CD4-positive, alpha-beta T cell treated with Interleukin-10 for 1 hour (primary cell): ENCODE data around the gene MIOX.

Experiments used
- DNase-seq: peaks from one replicate; pipeline ENCODE4 v3.0.0-alpha.2; 2020

The MIOX gene

DNA sequence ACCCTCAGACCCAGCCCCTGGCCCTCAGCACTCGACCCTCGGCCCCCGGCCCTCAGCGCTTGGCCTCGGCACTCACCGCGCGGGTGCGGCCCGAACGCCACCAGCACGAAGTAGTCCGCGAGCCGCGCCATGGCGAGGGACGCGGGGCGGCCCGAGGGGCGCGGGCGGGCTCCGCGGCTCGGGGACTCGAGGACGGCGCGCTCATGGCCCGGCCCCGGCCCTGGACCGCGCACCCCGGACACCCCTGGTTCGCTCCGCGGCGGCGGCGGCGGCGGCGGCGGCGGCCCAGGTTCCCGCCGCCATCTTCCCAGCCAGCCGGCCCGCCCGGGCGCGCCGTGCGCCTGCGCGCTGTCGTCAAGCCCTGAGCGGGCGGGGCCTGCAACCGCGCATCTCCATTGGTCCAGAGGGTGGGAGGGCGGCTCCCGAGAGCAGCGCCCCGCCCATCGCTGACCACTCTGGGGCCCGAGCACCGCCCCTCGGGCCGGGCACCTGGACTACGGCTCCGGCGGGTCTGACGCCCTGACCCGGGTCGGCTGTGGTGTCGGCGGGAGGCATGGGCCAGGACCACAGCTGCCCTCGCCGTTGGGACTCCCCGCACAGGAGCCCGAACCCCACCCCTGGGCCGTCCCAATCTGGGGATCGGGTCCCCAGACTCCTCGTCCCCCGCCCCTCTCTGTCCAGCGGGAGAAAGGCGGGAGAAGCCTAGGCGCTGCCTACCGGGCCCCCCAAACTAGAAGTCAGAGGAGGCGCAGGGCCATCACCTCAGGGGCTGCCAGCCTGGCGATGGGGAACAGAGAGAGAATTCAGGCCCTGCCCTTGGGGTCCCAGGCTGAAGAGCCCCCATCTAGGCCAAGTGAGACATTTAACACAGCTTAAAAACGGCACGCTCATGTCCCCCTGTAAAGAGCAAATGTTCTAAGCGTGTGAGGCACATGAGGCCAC lies 11.7 kb upstream of the MIOX start, which contains the start of gene SBF1:
TSS of gene SBF1 (minus strand) at position 326 of the 942 bp plus-strand sequence. CDS start at position 131, 195 bp downstream.
- peak; percentile 90 for DNase-seq

DNA sequence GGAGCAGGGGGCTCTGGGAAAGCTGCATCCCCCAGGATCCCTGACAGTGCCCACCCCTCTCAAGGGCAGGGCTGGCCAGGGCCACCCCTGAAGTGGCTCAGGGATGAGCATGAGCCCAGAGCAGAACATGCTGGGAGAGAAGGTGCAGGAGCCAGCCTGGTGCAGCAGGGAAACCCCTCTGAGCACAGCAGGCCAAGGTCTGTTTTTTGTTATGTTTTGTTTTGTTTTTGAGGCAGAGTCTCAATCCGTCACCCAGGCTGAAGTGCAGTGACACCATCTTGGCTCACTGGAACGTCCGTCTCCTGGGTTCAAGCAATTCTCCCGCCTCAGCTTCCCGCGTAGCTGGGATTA lies 11.0 kb upstream of the MIOX start:
- no peak for DNase-seq

DNA sequence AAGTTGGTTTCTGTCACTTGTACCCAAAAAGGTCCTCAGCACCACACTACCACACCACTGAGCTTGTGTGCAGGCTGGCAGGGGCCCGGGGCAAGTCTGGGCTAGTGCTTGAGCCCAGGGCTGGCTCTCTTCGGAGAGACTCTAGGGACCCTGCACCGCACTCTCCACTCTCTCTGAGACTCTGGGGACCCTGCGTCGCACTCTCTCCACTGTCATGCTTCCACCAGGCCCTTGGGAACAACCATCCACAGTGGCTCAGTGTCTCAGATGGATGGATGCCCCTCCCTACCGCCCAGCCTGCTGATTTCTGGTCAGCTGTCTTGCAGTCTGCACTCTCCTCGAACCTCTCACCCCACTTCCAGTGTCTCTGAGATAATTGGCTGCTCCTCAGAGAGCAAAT lies 9.8 kb upstream of the MIOX start:
- no peak for DNase-seq

DNA sequence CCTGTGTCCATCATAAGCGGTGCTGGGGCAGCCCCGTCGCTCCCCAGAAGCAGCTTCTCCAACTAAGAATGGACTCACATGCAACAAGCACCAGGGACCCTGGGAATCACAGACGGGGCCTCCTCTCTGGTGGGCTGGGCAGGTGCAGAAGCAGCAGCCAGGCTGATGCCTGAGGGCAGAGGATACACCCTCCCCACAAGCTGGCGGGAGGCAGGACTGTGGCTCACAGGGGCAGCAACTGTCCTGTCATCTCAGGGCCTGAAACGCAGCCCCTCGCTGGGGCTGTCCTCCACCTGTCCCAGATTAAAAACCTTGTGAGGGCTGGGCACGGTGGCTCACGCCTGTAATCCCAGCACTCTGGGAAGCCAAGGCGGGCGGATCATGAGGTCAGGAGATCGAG lies 8.7 kb upstream of the MIOX start:
- no peak for DNase-seq

DNA sequence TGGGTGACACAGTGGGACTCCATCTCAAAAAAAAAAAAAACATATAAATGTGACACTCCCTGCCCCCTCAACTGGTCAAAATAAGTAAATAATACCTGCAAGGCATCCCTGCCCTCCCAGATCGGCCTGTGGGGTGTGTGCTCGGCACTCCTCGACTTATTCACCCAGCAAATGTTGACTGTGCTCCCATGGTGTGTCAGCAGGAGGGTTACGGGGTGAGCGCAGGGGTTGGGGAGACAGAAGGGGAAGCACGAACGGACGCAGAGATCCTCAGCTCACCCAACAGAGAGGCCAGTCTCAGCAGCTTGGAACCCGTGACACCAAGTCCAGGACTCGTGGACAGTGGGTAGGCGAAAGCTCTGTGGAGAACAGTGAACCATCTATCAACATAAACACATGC lies 6.9 kb upstream of the MIOX start:
- no peak for DNase-seq

DNA sequence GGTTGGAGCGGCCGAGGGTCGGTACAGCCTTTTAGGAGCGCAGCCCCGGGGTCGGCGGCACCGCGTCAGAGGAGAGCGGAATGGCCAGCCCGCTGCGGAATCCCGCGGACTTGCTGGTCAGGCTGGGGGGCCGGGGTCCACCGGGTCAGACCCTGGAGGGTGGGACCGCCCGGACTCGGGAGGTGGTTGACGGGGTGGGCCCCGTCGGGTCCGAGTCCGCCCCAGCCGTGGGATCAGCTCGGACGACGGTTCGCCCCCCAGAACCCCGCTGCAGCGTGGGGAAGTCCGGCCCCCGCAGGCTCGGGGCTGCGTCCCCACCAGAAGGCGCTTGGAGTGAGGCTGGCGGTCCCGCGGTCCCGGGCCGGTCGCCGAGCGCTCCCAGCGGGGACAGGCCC lies 5.6 kb upstream of the MIOX start:
- DNase-seq, result no peak

DNA sequence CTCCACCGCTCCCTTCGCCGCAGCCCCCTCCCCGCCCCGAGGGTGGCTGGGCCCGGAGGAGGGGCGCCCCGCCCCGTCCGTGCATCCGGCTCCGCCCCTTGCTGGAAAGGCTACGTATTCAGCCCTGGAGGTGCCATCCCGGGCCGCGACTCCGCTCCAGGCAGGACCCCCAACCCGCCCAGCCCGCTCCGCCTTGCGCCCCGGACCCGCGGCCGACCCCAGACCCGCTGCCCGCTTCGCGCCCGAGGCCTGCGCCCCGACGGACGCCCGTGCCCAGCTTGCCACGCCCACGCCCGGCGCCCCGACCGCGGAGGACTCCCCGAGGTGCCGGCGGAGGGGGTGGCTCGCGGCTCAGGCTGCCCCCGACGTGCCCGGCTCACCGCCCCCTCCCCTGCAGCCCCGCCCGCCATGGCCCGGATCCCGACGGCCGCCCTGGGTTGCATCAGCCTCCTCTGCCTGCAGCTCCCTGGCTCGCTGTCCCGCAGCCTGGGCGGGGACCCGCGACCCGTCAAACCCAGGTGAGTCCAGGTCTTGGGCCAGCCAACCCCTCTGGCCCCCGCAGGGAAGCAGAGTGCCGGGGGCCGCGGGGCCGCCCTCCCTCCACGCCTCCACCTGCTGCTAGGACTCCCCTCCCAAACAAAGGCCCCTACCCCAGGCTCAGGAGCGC lies 5.1 kb upstream of the MIOX start, which contains the start of gene ADM2:
TSS of gene ADM2 (plus strand) at position 104 of the 667 bp plus-strand sequence. CDS start at position 409, 305 bp downstream.
- DNase-seq, result peak; percentile 75

DNA sequence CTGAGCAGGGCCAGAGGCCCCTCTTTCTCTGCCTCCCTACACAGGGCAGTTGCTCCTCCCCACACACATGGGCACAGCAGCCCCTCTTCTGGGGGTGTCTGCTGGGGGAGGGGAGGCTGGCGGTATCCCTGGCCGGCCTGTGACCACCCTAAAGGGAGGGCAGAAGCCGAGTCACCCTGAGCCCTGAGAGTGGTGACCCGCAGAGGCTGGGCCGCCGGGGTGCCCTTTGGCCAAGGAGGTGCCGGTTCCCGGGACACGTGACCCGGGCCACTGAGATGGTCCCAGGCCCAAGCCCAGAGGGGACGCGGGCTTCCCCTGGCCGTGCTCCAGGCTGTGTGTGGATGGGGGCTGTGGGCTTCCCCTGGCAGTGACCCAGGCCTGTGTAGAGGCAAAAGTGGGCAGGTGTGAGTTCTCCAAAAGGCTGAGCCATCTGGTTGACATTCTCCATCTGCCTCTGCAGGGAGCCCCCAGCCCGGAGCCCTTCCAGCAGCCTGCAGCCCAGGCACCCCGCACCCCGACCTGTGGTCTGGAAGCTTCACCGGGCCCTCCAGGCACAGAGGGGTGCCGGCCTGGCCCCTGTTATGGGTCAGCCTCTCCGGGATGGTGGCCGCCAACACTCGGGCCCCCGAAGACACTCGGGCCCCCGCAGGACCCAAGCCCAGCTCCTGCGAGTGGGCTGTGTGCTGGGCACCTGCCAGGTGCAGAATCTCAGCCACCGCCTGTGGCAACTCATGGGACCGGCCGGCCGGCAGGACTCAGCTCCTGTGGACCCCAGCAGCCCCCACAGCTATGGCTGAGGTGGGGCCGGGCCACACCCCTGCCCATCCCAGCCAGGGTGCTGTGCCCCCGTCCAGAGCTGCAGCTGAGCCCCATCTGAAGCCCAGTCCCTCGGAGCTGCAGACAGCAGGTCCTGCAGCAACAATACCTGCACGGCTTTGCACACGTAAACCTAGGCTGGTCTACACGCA lies 4.3 kb upstream of the MIOX start:
- DNase-seq, result no peak

DNA sequence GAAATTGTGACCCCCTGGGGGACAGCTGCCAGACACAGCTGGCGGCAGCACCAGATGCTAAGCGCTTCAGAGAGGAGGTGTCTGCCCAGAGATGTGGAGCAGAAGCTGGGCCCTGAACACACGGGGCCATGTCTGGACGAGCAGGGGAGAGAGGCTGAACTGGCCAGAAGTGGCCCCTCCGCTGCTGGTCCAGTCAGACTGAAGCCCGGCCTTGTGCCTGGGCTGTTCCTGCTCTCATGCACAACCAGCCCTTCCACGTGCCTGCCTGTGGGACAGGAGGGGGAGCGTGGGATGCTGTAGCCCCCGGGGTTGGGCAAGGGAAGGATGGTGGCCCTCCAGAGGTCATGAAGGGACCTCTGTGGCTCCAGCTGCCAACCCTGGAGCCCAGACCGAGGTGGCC lies 3.6 kb upstream of the MIOX start:
- no peak for DNase-seq

DNA sequence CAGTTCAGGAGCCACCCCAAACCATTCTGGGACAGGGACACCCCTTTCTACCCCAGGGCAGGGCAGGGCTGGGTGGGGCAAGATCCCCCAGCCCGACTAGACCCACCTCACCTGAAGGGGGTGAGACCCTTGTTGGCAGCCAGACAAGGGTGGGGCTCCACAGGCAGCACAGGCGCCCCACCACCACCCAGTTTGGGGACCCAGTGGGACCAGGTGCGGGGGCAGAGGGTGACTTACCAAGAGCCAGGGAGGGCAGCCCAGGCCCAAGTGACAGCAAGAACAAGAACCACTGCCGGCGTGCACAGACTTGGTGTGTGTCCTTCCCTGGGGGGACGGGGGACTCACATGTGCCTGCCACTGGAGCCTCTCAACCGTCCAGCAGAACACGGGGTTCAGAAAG lies 3.1 kb upstream of the MIOX start:
- DNase-seq, result no peak

DNA sequence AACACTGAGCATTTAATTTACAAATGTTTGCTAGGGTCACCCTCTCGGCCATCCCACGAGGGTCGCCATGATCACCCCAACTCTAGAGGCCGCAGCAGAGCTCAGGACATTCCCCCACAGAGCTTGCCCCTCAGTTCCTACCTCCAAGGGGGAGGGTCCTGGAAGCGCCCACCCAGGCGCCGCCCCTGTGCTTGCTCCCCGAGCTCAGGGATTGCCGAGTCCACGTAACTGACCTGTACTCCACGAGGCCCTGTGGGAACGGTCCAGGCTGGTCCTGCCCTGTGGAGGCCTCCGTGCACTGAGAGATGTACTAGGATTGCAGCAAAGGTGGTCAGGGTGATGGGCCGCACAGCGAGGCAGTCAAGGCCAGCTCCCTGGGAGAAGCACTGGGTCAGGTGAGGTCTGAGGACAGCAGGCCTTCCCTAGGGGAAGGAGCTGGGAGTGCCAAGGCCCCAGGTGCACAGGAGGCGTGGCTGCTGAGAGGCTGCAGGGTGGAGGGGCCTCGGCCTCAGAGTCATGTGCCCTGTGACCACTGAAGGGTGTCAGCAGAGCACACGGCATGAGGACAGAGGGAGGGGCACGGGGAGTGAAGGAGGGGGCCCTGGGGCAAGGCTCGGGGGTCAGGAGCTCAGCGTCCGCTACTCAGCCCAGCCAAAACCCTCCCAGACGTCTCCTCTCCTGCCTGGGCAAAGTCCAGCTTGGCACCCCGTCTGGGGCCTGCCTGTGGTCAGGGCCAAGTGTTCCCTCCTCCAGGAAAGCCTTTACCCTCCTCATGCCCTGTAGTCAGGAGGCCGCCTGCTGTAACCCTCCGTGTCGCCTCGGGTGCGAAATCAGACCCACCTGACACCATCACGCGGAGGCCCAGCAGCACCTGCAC lies 2.4 kb upstream of the MIOX start:
- DNase-seq, result no peak

DNA sequence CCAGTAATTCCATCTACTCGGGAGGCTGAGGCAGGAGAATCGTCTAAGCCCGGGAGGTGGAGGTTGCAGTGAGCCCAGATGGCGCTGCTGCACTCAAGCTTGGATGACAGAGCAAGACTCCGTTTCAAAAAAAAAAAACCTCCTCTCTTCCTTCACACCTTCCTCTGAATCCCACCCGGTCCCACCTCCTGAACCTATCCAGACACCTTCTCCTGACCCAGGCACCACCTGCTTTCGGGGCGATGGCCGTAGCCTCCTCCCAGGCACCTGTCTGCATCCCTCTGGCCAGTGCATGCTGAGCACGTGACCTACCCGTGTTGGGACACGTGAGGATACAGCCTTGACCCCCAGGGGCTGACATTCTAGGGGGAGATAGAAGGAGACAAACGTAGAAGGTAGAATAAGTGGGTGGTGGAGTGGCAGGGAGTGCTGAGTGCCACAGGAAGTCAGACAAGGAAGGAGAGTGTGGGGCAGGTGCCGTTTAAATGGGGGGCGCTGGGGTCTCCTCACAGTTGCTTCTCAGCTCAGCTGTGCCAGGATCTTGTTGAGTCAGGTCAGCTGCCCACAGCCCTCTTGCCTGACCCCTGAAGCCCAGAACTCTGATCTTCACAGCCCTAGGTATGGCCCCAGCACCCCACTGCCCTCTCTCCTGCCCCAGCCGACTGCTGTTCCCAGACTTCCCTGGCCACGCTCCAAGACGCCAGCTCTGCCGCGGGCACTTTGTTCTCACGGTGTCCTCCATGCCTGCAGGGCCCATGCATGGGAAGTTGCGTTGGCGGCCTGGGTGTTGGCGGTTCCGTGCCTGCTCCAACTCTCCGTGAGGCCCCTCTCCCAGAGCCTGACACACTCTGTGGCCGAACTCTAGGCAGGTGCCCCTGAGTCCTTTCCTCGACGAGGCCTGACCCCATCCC lies 1.2 kb upstream of the MIOX start:
- DNase-seq, result no peak

DNA sequence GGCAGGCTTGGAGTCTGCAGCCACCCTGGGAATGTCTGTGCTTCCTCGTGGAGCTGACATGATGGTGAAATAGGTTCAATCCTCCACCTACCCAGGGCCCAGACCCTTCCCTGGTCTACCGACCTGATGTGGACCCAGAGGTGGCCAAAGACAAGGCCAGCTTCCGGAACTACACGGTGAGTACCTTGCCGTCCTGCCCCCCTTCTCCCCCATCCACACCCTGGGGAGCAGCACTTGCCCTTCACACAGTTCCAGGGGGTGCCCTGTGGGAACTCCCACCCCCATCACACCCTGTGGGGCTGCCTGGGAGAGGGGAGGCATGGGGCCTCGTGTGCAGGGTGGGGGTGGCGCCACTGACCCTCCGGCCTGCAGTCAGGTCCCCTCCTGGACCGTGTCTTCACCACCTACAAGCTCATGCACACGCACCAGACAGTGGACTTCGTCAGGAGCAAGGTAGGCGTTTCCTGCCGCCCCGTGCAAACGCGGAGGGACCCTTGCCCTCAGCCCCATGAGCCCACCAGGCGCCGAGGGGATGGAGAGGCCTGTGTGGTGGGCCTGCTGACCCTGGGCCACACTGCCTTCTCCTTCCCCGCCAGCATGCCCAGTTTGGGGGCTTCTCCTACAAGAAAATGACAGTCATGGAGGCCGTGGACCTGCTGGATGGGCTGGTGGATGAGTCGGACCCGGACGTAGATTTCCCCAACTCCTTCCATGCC lies 789 bp downstream of the MIOX start:
- no peak for DNase-seq

DNA sequence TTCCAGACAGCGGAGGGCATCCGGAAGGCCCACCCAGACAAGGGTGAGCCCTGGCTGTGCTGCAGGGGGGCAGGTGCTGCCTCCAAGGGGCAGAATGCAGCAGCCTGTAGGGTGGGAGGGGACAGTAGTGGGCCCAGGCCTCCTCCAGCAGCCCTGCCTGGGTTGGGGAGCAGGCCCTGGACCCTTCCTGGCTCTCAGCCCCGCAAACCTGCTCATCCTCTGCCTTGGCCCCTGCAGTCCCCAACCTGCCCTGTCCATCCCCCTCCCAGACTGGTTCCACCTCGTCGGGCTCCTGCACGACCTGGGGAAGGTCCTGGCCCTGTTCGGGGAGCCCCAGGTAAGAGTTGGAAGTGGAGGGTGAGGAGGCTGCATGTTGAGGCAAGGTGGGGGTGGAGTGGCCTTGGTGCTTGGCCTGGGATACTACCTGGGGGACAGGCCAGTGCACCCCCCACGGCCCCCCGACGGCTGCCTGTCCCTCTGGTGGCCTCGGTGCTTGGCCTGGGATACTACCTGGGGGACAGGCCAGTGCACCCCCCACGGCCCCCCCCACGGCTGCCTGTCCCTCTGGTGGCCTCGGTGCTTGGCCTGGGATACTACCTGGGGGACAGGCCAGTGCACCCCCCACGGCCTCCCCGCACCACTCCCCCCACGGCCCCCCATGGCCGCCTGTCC lies 1.5 kb downstream of the MIOX start:
- DNase-seq, result no peak

DNA sequence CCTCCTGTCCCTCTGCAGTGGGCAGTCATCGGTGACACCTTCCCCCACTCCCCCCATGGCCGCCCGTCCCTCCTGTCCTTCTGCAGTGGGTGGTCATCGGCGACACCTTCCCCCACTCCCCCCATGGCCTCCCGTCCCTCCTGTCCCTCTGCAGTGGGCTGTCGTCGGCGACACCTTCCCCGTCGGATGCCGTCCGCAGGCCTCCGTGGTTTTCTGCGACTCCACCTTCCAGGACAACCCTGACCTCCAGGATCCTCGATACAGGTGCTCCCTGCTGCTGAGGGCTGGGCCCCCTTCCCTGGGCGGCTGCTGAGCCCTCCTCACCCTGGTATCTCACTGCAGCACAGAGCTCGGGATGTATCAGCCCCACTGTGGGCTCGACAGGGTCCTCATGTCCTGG lies 2.2 kb downstream of the MIOX start:
- no peak for DNase-seq

DNA sequence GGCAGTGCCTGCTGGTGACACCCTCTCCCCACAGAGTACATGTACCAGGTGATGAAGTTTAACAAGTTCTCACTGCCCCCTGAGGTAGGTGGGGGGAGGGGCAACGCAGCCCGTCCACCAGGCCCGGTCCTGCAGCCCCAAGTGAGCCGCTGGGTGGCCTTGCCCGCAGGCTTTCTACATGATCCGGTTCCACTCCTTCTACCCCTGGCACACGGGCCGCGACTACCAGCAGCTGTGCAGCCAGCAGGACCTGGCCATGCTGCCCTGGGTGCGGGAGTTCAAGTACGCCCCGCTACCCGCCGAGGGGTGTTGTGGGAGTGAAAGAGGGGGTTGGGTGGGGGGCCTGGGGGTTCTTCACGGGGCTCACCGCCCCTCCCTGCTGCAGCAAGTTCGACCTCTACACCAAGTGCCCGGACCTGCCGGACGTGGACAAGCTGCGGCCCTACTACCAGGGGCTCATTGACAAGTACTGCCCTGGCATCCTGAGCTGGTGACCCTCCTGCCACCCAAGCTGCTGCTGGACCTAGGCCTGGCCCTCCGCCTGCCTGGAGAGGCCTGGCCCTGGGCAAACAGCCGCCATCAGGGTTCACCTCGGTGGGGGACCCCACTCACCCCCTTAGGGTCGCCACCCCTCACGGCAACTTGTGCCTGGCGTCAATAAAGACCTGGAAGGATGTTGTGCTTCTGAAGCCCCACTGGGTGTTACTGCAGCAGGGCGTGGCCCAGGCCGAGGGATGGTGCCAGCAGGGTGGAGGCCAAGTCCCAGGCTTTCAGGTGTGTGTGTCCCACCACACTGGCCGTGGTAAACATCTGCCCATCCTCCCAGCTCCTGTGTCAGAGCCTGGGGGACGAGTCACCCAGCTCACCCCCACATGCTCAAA lies 2.9 kb downstream of the MIOX start:
- DNase-seq, result no peak

DNA sequence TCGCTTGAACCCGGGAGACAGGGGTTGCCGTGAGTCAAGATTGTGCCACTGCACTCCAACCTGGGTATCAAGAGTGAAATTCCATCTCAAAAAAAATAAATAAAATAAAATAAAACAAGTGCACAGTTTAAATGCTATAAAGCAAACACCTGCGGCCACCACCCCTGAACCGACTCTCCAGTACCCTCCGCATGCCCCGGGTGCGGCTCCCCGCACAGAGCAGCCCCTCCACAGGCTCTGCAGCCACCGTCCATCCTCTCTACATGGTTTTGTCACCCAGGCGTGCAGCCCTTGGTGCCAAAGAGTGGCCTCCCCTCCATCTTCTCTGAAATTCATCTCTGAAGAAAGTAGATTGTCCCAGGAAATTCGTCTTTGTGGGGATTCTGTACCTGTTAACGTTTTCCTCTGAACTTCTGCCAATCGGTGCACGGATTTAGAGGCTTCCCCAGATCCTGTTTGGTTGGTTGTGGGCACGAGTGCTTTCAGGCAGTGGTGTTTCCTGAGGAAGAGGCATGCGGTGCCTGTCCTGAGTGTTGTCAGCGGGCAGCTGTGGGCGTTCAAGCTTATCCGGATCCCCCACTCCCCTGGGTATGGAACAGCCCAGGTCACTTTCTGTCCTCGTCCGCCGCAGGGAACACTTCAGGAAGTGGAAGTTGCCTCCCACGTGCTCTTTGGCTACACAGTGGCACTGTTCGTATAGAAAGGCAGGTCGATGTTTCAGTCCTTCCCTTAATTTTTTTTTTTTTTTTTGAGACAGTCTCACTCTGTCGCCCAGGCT lies 4.1 kb downstream of the MIOX start:
- no peak for DNase-seq

DNA sequence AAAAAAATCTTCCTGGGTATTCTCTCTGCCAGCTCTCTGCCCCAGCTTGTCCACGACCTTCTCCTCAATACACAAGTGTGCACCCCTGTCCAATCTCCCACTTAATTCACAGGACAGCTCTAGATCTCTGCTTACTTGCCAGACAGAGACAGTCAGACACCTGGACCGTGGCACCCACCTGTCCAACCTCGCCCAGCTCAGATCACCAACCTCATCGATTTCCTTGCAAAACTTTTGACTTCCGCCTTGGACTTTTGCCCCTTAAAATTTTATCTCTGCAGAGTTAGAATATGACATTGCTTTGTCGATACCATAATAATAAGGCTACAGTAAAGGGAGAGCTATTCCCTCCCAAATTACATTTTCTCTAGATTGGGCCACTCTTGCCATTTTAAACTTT lies 10.4 kb downstream of the MIOX start:
- DNase-seq, result no peak
